H1 (cell line): ENCODE data around the gene CD200. TPM values are rescaled to one million over a fixed set of nuclear protein-coding genes. Genes with fewer than 3 reads are reported as not detected.

Experiments used
- CTCF ChIA-PET: fragments of 300-600 bp; sonication (Branson Sonifier 250); formaldehyde crosslinking; loops from one replicate; lab custom pipeline; 2021; ENCODE audit not compliant: partially characterized antibody; lab: Charles Lee
- POLR2A ChIA-PET: fragments of 300-600 bp; sonication (Branson Sonifier 250); formaldehyde crosslinking; loops from one replicate; lab custom pipeline; 2021; ENCODE audit warnings: inconsistent platforms; ENCODE audit not compliant: partially characterized antibody; lab: Charles Lee
- DNase-seq, 2 experiments: peaks; one replicate each; pipeline versions ENCODE4 v3.0.0 to v3.0.0-alpha.2; 2010 to 2022; ENCODE audit warnings: low spot score in 2 of 2, low read depth in 1 of 2, mixed read lengths in 1 of 2
- FAIRE-seq: peaks from 2 replicates; lab custom pipeline; 2011; peaks lifted over from hg19 to GRCh38; lab: Jason Lieb, UNC
- H2AFZ ChIP-seq: 2 replicates; pipeline ENCODE4 v1.8.1; 2012; ENCODE audit warnings: low read length, inconsistent platforms
- H2AK5ac ChIP-seq: 2 replicates; pipeline ENCODE4 v1.6.1; 2013; ENCODE audit warnings: low read depth, low read length
- H2BK120ac ChIP-seq: replicated peaks from 2 replicates; pipeline ENCODE3; 2013; ENCODE audit warnings: low read depth, low read length, inconsistent platforms
- H2BK12ac ChIP-seq: 2 replicates; pipeline ENCODE4 v1.6.1; 2013; ENCODE audit warnings: low read depth, low read length
- H2BK15ac ChIP-seq: 2 replicates; pipeline ENCODE4 v1.6.1; 2013; ENCODE audit warnings: low read length
- H2BK20ac ChIP-seq: 2 replicates; pipeline ENCODE4 v1.6.1; 2013; ENCODE audit warnings: low read length
- H2BK5ac ChIP-seq: 2 replicates; pipeline ENCODE4 v1.6.1; 2013; ENCODE audit warnings: low read depth, low read length
- H3K14ac ChIP-seq: 2 replicates; pipeline ENCODE4 v1.6.1; 2013; ENCODE audit warnings: inconsistent platforms; ENCODE audit not compliant: insufficient read length
- H3K18ac ChIP-seq: 2 replicates; pipeline ENCODE4 v1.6.1; 2013; ENCODE audit warnings: low read length; ENCODE audit errors: extremely low read depth
- H3K23ac ChIP-seq: 2 replicates; pipeline ENCODE4 v1.6.1; 2013; ENCODE audit warnings: inconsistent platforms; ENCODE audit not compliant: insufficient read length
- H3K23me2 ChIP-seq: 2 replicates; pipeline ENCODE4 v1.6.1; 2013; ENCODE audit warnings: low read depth, low read length
- H3K27ac ChIP-seq: 2 replicates; pipeline ENCODE4 v1.6.1; 2011; ENCODE audit warnings: low read depth, low read length, inconsistent platforms
- H3K27me3 ChIP-seq, 4 experiments: replicated peaks in 1 of 4; 1 replicate in 1 of 4; 2 replicates in 3 of 4; pipeline versions ENCODE4 v1.6.1 to v1.8.1; 2011 to 2013; ENCODE audit warnings: low read length in 3 of 4, mild to moderate bottlenecking in 3 of 4, inconsistent platforms in 2 of 4, mixed read lengths in 2 of 4, moderate library complexity in 1 of 4; ENCODE audit not compliant: control insufficient read depth in 3 of 4, insufficient read depth in 3 of 4; ENCODE audit errors: extremely low read depth in 1 of 4
- H3K36me3 ChIP-seq, 4 experiments: 2 replicates each; pipeline versions ENCODE4 v1.6.1 to v1.8.1; 2011 to 2013; ENCODE audit warnings: mild to moderate bottlenecking in 4 of 4, low read length in 3 of 4, moderate library complexity in 2 of 4, control low read depth in 1 of 4, inconsistent platforms in 1 of 4; ENCODE audit not compliant: insufficient read depth in 4 of 4, control insufficient read depth in 2 of 4
- H3K4ac ChIP-seq: replicated peaks from 2 replicates; pipeline ENCODE3; 2013; ENCODE audit warnings: low read length, low read depth, mixed read lengths, inconsistent platforms; ENCODE audit not compliant: insufficient read length
- H3K4me1 ChIP-seq, 4 experiments: replicated peaks in 1 of 4; 1 replicate in 1 of 4; 2 replicates in 3 of 4; pipeline versions ENCODE4 v1.6.1 to v1.8.1; 2011 to 2013; ENCODE audit warnings: low read length in 3 of 4, inconsistent platforms in 2 of 4, mixed read lengths in 1 of 4; ENCODE audit not compliant: insufficient read depth in 4 of 4, control insufficient read depth in 3 of 4
- H3K4me2 ChIP-seq, 2 experiments: 2 replicates each; pipeline versions ENCODE4 v1.6.1 to v1.8.1; 2011 to 2013; ENCODE audit warnings: low read depth in 2 of 2, low read length in 2 of 2, control low read depth in 1 of 2, inconsistent platforms in 1 of 2, mild to moderate bottlenecking in 1 of 2; ENCODE audit not compliant: insufficient read depth in 1 of 2
- H3K4me3 ChIP-seq, 4 experiments: fragments of 200-600, 300-600 bp in 1 of 4; sonication (generic), shearing (Covaris generic), sonication (Bioruptor Twin) in 1 of 4; 2 replicates each; pipeline versions ENCODE4 v1.5.1 to v1.8.1; 2011 to 2016; ENCODE audit warnings: low read length in 4 of 4, low read depth in 3 of 4, control low read depth in 2 of 4, inconsistent platforms in 2 of 4, mild to moderate bottlenecking in 2 of 4, mixed read lengths in 1 of 4, moderate library complexity in 1 of 4; ENCODE audit not compliant: insufficient read depth in 2 of 4; ENCODE audit errors: extremely low read depth in 1 of 4
- H3K56ac ChIP-seq: replicated peaks from 2 replicates; pipeline ENCODE3; 2013; ENCODE audit warnings: low read depth, mild to moderate bottlenecking, mixed read lengths, low read length, inconsistent platforms; ENCODE audit not compliant: insufficient read length
- H3K79me1 ChIP-seq: 2 replicates; pipeline ENCODE4 v1.6.1; 2013; ENCODE audit warnings: low read depth, low read length, control low read depth
- H3K79me2 ChIP-seq, 2 experiments: 2 replicates each; pipeline versions ENCODE4 v1.6.1 to v1.8.1; 2012 to 2013; ENCODE audit warnings: low read length in 2 of 2, mild to moderate bottlenecking in 2 of 2, inconsistent platforms in 1 of 2; ENCODE audit not compliant: insufficient read depth in 2 of 2, control insufficient read depth in 1 of 2
- H3K9ac ChIP-seq, 4 experiments: replicated peaks in 1 of 4; 1 replicate in 1 of 4; 2 replicates in 3 of 4; pipeline versions ENCODE4 v1.6.1 to v1.8.1; 2011 to 2013; ENCODE audit warnings: low read depth in 3 of 4, low read length in 3 of 4, control low read depth in 2 of 4, mild to moderate bottlenecking in 2 of 4, moderate library complexity in 2 of 4, inconsistent platforms in 1 of 4; ENCODE audit errors: extremely low read depth in 1 of 4
- H3K9me3 ChIP-seq, 2 experiments: 2 replicates each; pipeline versions ENCODE4 v1.6.1 to v1.8.1; 2012 to 2013; ENCODE audit warnings: mild to moderate bottlenecking in 2 of 2, moderate library complexity in 2 of 2, control low read depth in 1 of 2, inconsistent platforms in 1 of 2, low read depth in 1 of 2, low read length in 1 of 2, mixed read lengths in 1 of 2; ENCODE audit not compliant: insufficient read depth in 2 of 2
- H4K20me1 ChIP-seq, 2 experiments: replicated peaks in 1 of 2; 2 replicates each; pipeline versions ENCODE3 to v1.8.1; 2011 to 2013; ENCODE audit warnings: inconsistent platforms in 2 of 2, low read length in 2 of 2, mild to moderate bottlenecking in 1 of 2; ENCODE audit not compliant: insufficient read depth in 2 of 2, control insufficient read depth in 1 of 2
- H4K5ac ChIP-seq: 2 replicates; pipeline ENCODE4 v1.6.1; 2013; ENCODE audit warnings: low read length, low read depth, mixed read lengths, inconsistent platforms; ENCODE audit not compliant: insufficient read length
- H4K8ac ChIP-seq: 2 replicates; pipeline ENCODE4 v1.8.0; 2013; ENCODE audit warnings: mild to moderate bottlenecking, moderate library complexity, low read length, inconsistent platforms; ENCODE audit not compliant: insufficient read depth; ENCODE audit errors: extremely low read depth
- H4K91ac ChIP-seq: replicated peaks from 2 replicates; pipeline ENCODE3; 2013; ENCODE audit warnings: low read length, mixed read lengths, inconsistent platforms; ENCODE audit not compliant: insufficient read length
- BRCA1 ChIP-seq: IDR thresholded peaks from 2 replicates; pipeline ENCODE4 v1.6.1; 2012; ENCODE audit warnings: low read depth, low read length, improper control_type of control experiment
- E2F6 ChIP-seq: IDR thresholded peaks from 2 replicates; pipeline ENCODE4 v1.6.1; 2012; ENCODE audit warnings: inconsistent platforms
- HDAC2 ChIP-seq, 2 experiments: fragments of 300-600 bp in 1 of 2; sonication (generic) in 1 of 2; IDR thresholded peaks; 2 replicates each; pipeline ENCODE4 v1.6.1; 2011 to 2012; ENCODE audit warnings: low read depth in 2 of 2, low read length in 2 of 2, mild to moderate bottlenecking in 2 of 2, moderate library complexity in 2 of 2, borderline replicate concordance in 1 of 2, inconsistent platforms in 1 of 2
- JUN ChIP-seq: IDR thresholded peaks from 2 replicates; pipeline ENCODE4 v1.6.1; 2011; ENCODE audit warnings: low read depth, mild to moderate bottlenecking, improper control_type of control experiment, low read length
- POU5F1 ChIP-seq: IDR thresholded peaks from 2 replicates; pipeline ENCODE4 v1.6.1; 2011; ENCODE audit warnings: low read depth, mild to moderate bottlenecking, low read length, moderate library complexity
- SIRT6 ChIP-seq: IDR thresholded peaks from one replicate; pipeline ENCODE4 v1.7.1; 2012; ENCODE audit warnings: low read length, inconsistent platforms
- SP4 ChIP-seq: IDR thresholded peaks from 2 replicates; pipeline ENCODE4 v1.6.1; 2012; ENCODE audit warnings: low read length, inconsistent platforms
- WGBS, 2 experiments: shearing (Covaris generic) in 1 of 2; methylation state at CpG; one replicate each; pipeline versions ENCODE4 v1.1.6 to v1.1.7; 2013 to 2015; ENCODE audit warnings: low lambda C conversion rate in 2 of 2, mixed read lengths in 2 of 2, inconsistent platforms in 1 of 2, low coverage in 1 of 2, missing lambda C conversion rate in 1 of 2; ENCODE audit not compliant: insufficient replicate concordance in 2 of 2, insufficient coverage in 1 of 2, insufficient read length in 1 of 2; ENCODE audit errors: extremely low coverage in 1 of 2, missing lambda C conversion rate in 1 of 2; 5-methylcytosine and 5-hydroxymethylcytosine counted together
- polyA plus RNA-seq, 7 experiments: library from polyadenylated mRNA; depleted of rRNA in 3 of 7; stranded (reverse) in 5 of 7; unstranded in 2 of 7; fragments of >200 nt in 5 of 7; fragments of 200-250 nt in 2 of 7; gene quantifications; 1 replicate in 5 of 7; 2 replicates in 1 of 7; 4 replicates in 1 of 7; pipeline versions ENCODE4 v1.2.1 to v1.2.3, GENCODE V29; 2011 to 2013; ENCODE audit warnings: missing spikeins in 2 of 7, mixed read lengths in 2 of 7
- total RNA-seq: library from RNA; stranded (reverse); fragmentation: NEBNext Ultra II Directional; extraction: Animal tissue kit (Norgen Biotek cat#: 25700); gene quantifications from 2 replicates; pipeline ENCODE4 v1.2.1, GENCODE V29; 2021

Gene CD200
- total and polyA plus RNA-seq, 2 of the 8 experiments (the other 6 are each of a cell fraction or from before 2014, with no cell fraction given): 45.8 to 50.2 TPM

GRCh38 chr3:112364291-112364690, 31.3 kb downstream of the CD200 start:
- Histone ChIP-seq H3K23ac (no peak overlapping the region), H4K5ac (no peak overlapping the region), H3K79me1 (no peaks in the 10 kb centered on the region), H3K27ac (no peak overlapping the region), H2BK5ac (no peak overlapping the region), H3K4me1 (peaks cover 0 to 3% (median 0%) of the 10 kb centered on the region in 4 experiments; a peak in 1 of 7 replicates), H2BK15ac (no peak overlapping the region), H3K9ac (no peak overlapping the region), H3K23me2 (no peaks in the 10 kb centered on the region), H4K8ac (no peak overlapping the region), H2BK120ac (no peak overlapping the region), H3K27me3 (no peaks in the 10 kb centered on the region), H4K20me1 (no peaks in the 10 kb centered on the region), H2AFZ (no peak overlapping the region), H3K4me2 (no peak overlapping the region), H3K79me2 (no peaks in the 10 kb centered on the region), H3K56ac (no peak overlapping the region), H3K14ac (no peak overlapping the region), H3K4me3 (no peak overlapping the region), H3K18ac (no peak overlapping the region), H3K4ac (no peak overlapping the region), H2BK20ac (no peak overlapping the region)
- POLR2A ChIA-PET: interaction anchor here (1.0 kb wide), 1 partner anchor 68 kb away, joined by 4 read pairs; no protein-coding TSS in a partner anchor
- DNase-seq (no peak), FAIRE-seq (no peak)
- 93% methylated on average over 1 of the region's 1 CpG; no CpG with 5 or more reads in 1 of the 2 experiments for WGBS, 2 experiments
- TF ChIP-seq SP4 (no peak), E2F6 (no peak), BRCA1 (no peak), POU5F1 (no peak), JUN (no peak), HDAC2 (IDR thresholded peaks at IDR 0.05; ENCODE audit: borderline replicate concordance in 1 of 2, low read depth in 2 of 2, low read length in 2 of 2) (no peak), SIRT6 (no peak)
- TF ChIP-seq, all 59 proteins: peak for 0
- H3K9me3 ChIP-seq: no peaks in the 10 kb centered on the region
- CTCF ChIA-PET: interaction anchor here (1.7 kb wide), 1 partner anchor 71 kb away, joined by 7 read pairs; the partner anchor contains the start of gene SLC9C1
- peaks cover 12 to 52% (median 33%) of the 10 kb centered on the region in 4 experiments for H3K36me3 ChIP-seq
- no peak overlapping the region for H4K91ac ChIP-seq
- no peak overlapping the region for H2BK12ac ChIP-seq
- H2AK5ac ChIP-seq: no peak overlapping the region
